ENCODE measurements around the gene MXD4.

MXD4 gene

DNA sequence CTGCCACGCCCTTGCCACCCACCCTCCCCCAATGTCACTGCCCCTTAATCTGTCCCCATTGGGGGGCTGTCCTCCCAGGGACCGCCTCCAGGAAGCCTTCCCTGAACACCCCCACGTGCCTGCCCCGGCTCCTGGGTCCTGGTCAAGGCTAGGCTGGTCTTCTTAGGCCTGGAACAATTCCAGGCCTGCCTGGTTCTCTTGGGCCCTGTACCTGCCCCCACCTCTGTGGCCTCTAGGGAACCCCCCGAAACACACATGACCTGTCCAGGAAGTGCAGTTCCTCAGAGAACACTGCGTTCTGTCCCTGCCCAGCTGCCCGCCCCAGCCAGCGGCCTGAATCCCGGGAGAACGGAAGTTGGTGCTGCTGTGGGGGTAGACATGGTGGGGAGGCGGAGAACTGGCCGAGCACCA, 5.1 kb downstream of the MXD4 start:
- Histone ChIP-seq H3K36me3 (ENCODE audit: control insufficient read depth, insufficient read depth, low read length) (peaks cover 26% of the 10 kb centered on the region), H3K4me3 (replicated peaks; ENCODE audit: low read depth, low read length) (no peak overlapping the region), H3K27me3 (replicated peaks; ENCODE audit: control insufficient read depth, insufficient read depth, low read length) (no peaks in the 10 kb centered on the region)
- DNase-seq (ENCODE audit: extremely low read depth, insufficient read length): peak; percentile 7
- TF ChIP-seq, protein P1, sequence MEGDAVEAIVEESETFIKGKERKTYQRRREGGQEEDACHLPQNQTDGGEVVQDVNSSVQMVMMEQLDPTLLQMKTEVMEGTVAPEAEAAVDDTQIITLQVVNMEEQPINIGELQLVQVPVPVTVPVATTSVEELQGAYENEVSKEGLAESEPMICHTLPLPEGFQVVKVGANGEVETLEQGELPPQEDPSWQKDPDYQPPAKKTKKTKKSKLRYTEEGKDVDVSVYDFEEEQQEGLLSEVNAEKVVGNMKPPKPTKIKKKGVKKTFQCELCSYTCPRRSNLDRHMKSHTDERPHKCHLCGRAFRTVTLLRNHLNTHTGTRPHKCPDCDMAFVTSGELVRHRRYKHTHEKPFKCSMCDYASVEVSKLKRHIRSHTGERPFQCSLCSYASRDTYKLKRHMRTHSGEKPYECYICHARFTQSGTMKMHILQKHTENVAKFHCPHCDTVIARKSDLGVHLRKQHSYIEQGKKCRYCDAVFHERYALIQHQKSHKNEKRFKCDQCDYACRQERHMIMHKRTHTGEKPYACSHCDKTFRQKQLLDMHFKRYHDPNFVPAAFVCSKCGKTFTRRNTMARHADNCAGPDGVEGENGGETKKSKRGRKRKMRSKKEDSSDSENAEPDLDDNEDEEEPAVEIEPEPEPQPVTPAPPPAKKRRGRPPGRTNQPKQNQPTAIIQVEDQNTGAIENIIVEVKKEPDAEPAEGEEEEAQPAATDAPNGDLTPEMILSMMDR (IDR thresholded peaks at IDR 0.05; ENCODE audit: insufficient read depth, low read length, poor library complexity, severe bottlenecking): no peak

DNA sequence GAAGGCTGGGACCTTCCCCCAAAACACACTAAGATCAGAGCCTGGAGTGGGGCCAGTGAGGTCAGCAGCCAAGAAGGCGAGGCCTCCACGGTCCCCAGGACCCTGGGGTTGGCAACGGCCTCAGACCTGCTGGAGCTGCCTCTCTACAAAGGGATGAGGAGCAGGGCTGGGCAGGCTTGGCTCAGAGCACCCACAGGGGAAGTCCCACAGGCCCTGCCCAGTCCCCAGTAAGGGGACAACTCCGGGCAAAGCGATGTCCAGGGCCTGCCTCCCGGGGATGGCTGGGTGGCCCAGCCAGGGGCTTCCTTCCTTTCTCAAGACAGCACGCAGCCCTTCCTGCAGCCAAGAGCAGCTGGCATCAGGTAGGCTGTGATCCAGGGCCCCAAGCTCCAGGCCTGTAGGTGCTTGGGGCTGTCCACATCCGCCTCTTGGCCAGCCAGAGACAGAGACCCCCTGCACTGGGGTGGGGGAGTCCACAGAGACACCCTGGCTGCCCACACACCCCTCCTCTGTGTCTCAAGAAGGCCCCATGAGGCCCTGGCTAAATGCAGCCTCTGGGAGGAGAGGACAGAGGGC, 5.7 kb downstream of the MXD4 start:
- TF ChIP-seq, protein P1 (IDR thresholded peaks at IDR 0.05; ENCODE audit: insufficient read depth, low read length, poor library complexity, severe bottlenecking): no peak
- peaks cover 26% of the 10 kb centered on the region for H3K36me3 ChIP-seq (ENCODE audit: control insufficient read depth, insufficient read depth, low read length)
- H3K4me3 ChIP-seq (replicated peaks; ENCODE audit: low read depth, low read length): no peak overlapping the region
- no peaks in the 10 kb centered on the region for H3K27me3 ChIP-seq (replicated peaks; ENCODE audit: control insufficient read depth, insufficient read depth, low read length)
- peak; percentile 6 for DNase-seq (ENCODE audit: extremely low read depth, insufficient read length)

DNA sequence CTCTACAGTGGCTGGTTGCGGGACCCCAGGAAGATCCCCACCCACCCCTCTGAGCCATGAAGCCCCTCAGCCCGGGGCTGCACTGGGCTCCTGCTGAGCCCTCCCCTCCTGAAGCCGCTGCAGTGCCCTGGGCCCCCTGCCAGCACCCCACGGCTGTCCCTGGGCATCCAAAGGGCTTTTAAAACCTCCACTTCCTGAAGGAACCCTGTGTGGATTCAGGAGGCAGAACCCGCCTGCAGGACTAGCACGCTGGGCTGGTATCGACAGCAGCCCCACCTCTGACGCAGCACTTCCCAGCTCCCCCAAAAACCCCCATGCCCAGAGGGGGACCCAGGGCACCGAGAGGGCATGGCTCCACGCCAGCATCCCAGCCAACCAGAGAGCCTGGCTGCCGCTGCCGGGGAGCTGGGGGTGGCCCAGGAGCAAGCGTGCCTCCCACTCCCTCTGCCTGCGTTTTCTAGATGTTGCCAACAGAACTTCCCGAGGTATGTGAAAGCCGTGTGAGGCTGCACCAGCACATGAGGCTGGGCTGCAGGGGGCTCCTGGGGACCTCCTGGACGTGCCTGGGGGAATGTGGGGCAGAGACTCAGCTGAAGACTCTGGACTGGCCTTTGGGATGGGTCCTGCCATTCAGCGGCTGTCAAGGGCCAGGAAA, 6.3 kb downstream of the MXD4 start:
- no peaks in the 10 kb centered on the region for H3K27me3 ChIP-seq (replicated peaks; ENCODE audit: control insufficient read depth, insufficient read depth, low read length)
- H3K4me3 ChIP-seq (replicated peaks; ENCODE audit: low read depth, low read length): no peak overlapping the region
- peaks cover 28% of the 10 kb centered on the region for H3K36me3 ChIP-seq (ENCODE audit: control insufficient read depth, insufficient read depth, low read length)
- TF ChIP-seq, protein P1 (IDR thresholded peaks at IDR 0.05; ENCODE audit: insufficient read depth, low read length, poor library complexity, severe bottlenecking): no peak
- DNase-seq (ENCODE audit: extremely low read depth, insufficient read length): peak; percentile 4

DNA sequence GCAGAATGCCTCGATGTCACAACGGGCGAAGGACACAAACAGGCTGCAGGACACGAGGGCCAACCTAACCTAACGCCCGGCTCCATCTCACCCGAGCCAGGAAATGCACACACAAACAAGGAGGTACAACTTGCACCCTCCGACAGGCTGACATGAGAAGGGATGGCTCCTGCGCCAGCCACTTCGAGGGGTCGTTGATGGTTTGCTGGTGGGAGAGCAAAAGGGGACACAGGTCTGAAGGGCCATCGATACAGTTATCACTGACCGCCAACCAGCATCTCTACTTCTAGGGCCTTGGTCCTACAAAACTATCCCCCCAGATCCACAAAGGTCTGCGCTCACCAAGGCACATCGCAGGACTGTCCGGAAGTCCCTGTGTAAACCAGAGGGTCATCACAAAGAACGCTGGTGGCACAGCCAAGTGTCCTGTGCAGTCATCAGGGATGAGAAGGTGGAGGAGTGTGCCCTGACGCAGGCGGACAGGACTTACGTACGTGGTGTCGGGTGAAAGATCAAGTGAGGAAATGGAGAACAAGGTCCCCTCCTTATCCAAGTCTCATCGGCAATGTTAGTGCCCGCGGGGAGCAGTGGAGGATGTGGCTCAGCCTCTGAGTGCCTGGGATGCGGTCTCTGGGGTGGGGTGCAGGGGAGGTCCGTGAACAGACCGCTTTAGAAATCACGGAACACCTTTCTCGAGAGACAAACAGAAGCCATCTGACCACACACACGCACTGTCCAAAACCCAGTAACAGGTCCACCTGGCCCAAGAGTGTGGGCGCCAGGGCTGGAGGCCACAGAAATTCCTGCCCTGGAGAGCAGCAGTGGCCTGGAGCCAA, 7.0 kb downstream of the MXD4 start:
- peak; percentile 4 for DNase-seq (ENCODE audit: extremely low read depth, insufficient read length)
- TF ChIP-seq, protein P1 (IDR thresholded peaks at IDR 0.05; ENCODE audit: insufficient read depth, low read length, poor library complexity, severe bottlenecking): no peak
- Histone ChIP-seq H3K36me3 (ENCODE audit: control insufficient read depth, insufficient read depth, low read length) (peaks cover 25% of the 10 kb centered on the region), H3K4me3 (replicated peaks; ENCODE audit: low read depth, low read length) (no peak overlapping the region), H3K27me3 (replicated peaks; ENCODE audit: control insufficient read depth, insufficient read depth, low read length) (no peaks in the 10 kb centered on the region)

DNA sequence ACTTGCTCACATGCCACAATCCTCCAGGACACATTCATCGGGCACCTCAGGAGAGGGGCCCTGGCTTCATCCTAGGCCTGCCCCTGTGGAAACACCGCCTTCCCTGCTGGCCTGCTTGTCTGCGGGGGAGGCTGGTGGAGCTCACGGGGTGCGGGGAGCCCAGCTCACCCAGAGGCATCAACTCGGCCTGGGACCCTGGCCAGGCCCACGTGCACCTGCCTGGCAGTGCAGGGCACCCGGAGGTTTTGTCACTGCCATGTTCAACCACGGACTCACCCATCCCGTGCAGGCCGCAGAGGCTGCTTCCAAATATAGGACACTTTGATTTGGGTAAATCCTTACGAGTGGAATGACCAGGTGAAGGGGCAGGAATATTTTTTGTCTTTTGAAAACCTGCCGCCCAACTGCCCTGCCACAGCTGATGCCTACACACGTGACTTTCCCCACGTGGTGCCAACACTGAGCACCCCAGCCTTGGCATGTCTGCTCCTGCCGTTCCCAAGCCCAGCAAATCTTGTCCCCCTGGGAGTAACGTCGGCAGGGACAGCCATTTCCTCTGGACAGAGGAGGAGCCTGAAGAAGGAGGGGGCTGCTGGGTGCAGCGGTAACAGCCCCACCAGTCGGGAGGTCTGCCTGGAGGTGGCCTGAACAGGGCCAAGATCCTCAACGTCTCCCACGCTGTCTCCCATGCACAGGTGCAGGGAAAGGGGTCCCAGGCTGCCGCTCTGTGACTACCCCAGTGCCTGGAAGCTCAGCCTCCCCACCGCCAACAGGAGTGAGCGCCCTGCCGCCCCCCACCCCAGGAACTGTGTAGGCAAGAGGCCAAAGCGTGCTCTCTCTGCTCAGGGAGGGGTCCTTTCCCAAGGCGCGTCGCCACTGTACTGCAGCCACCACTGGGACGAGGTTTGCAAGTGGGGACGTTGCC, 8.5 kb downstream of the MXD4 start:
- TF ChIP-seq, protein P1 (IDR thresholded peaks at IDR 0.05; ENCODE audit: insufficient read depth, low read length, poor library complexity, severe bottlenecking): no peak
- H3K27me3 ChIP-seq (replicated peaks; ENCODE audit: control insufficient read depth, insufficient read depth, low read length): no peaks in the 10 kb centered on the region
- peak; percentile 3 for DNase-seq (ENCODE audit: extremely low read depth, insufficient read length)
- no peak overlapping the region for H3K4me3 ChIP-seq (replicated peaks; ENCODE audit: low read depth, low read length)
- peaks cover 22% of the 10 kb centered on the region for H3K36me3 ChIP-seq (ENCODE audit: control insufficient read depth, insufficient read depth, low read length)

Data from GM06990 (cell line).